Astrocyte (in vitro differentiated cells and primary cell): ENCODE results near the gene PRF1. TPM values are rescaled to one million over a fixed set of nuclear protein-coding genes. Genes with fewer than 3 reads are reported as not detected.

ENCODE experiments used
- DNase-seq: peaks from one replicate; pipeline ENCODE4 v3.0.0-alpha.2; 2010; ENCODE audit warnings: low read depth
- FAIRE-seq: peaks from 2 replicates; lab custom pipeline; 2011; peaks lifted over from hg19 to GRCh38; lab: Jason Lieb, UNC
- H2AFZ ChIP-seq: 2 replicates; pipeline ENCODE4 v1.6.0; 2012; ENCODE audit warnings: low read depth, low read length, inconsistent platforms
- H3K27ac ChIP-seq: 2 replicates; pipeline ENCODE4 v1.5.1; 2011; ENCODE audit warnings: low read depth, low read length, inconsistent platforms
- H3K27me3 ChIP-seq: 2 replicates; pipeline ENCODE4 v1.6.0; 2011; ENCODE audit warnings: low read length, inconsistent platforms; ENCODE audit not compliant: insufficient read depth
- H3K36me3 ChIP-seq: 2 replicates; pipeline ENCODE4 v1.5.1; 2011; ENCODE audit warnings: low read length, inconsistent platforms; ENCODE audit not compliant: insufficient read depth
- H3K4me1 ChIP-seq: 2 replicates; pipeline ENCODE4 v1.5.1; 2011; ENCODE audit warnings: low read length, inconsistent platforms; ENCODE audit not compliant: insufficient read depth
- H3K4me2 ChIP-seq: 2 replicates; pipeline ENCODE4 v1.6.0; 2012; ENCODE audit warnings: low read length, inconsistent platforms
- H3K4me3 ChIP-seq: 2 replicates; pipeline ENCODE4 v1.5.1; 2011; ENCODE audit warnings: low read depth, mild to moderate bottlenecking, low read length, inconsistent platforms; ENCODE audit not compliant: insufficient read depth
- H3K79me2 ChIP-seq: 2 replicates; pipeline ENCODE4 v1.6.0; 2012; ENCODE audit warnings: mild to moderate bottlenecking, low read length, inconsistent platforms; ENCODE audit not compliant: insufficient read depth
- H3K9ac ChIP-seq: 2 replicates; pipeline ENCODE4 v1.6.0; 2012; ENCODE audit warnings: mild to moderate bottlenecking, low read length, inconsistent platforms
- H3K9me3 ChIP-seq: 2 replicates; pipeline ENCODE4 v1.5.1; 2012; ENCODE audit warnings: low read depth, mild to moderate bottlenecking, low read length, inconsistent platforms; ENCODE audit not compliant: insufficient read depth
- H4K20me1 ChIP-seq: 2 replicates; pipeline ENCODE4 v1.6.0; 2012; ENCODE audit warnings: low read length, inconsistent platforms; ENCODE audit not compliant: insufficient read depth
- H3K27ac Mint-ChIP-seq: one replicate; pipeline ENCODE4 v1.8.0; 2021; ENCODE audit warnings: mild to moderate bottlenecking, mixed read lengths; ENCODE audit not compliant: unreplicated experiment
- H3K27me3 Mint-ChIP-seq: one replicate; pipeline ENCODE4 v1.8.0; 2021; ENCODE audit warnings: low read depth, mixed read lengths; ENCODE audit not compliant: unreplicated experiment
- H3K36me3 Mint-ChIP-seq: one replicate; pipeline ENCODE4 v1.8.0; 2021; ENCODE audit warnings: low read depth, mixed read lengths; ENCODE audit not compliant: unreplicated experiment
- H3K4me1 Mint-ChIP-seq: one replicate; pipeline ENCODE4 v1.8.0; 2021; ENCODE audit warnings: low read depth, mixed read lengths; ENCODE audit not compliant: unreplicated experiment
- H3K4me3 Mint-ChIP-seq: one replicate; pipeline ENCODE4 v1.8.0; 2021; ENCODE audit warnings: mild to moderate bottlenecking, moderate library complexity, mixed read lengths; ENCODE audit not compliant: unreplicated experiment
- H3K9me3 Mint-ChIP-seq: one replicate; pipeline ENCODE4 v1.8.0; 2021; ENCODE audit warnings: mild to moderate bottlenecking, mixed read lengths; ENCODE audit not compliant: unreplicated experiment
- EZH2 ChIP-seq: IDR thresholded peaks from 2 replicates; pipeline ENCODE4 v1.6.1; 2012; ENCODE audit warnings: mild to moderate bottlenecking, low read length, inconsistent platforms; ENCODE audit not compliant: insufficient read depth
- total RNA-seq: library from RNA; stranded (reverse); gene quantifications from 2 replicates; pipeline ENCODE4 v1.2.1, GENCODE V29; 2021
- TF ChIP-seq, protein P1 (sequence below): IDR thresholded peaks from 2 replicates; pipeline ENCODE4 v1.5.1; 2011; ENCODE audit warnings: low read depth, mild to moderate bottlenecking, inconsistent platforms, low read length, moderate library complexity; ENCODE audit not compliant: insufficient read depth

PRF1 gene
- total RNA-seq, 1 donor from 2014 or later = 0.16 TPM

DNA sequence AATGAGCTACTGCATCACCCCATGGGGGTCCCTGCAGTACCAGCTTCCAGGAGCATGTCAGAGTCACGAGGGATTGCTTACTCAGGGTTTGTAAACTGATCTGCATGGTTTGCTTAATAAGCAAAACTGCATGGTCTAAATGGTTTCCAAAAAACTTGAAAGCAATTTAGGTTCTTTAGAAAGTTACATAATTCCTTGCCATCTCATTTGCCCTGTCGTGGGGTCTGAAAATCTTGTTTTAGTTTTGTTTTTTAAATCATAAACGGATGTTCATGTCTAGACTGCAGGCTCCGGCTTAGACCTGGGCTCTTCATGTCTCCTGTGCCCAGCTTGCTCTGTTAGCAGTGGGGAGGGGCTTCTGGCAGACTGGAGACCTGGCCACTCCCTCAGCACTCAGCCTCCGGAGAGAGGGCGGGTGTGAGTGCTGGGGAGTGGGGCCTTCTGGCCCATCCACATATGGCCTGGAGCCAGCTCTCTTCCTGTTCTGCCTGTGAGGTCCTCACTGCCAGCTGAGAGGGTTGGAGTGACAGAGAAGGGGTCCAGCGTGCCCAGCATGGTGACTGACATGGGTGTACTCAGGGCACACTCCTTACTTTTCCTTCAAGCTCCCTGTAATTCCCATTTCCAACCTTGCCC, 17.5 kb downstream of the PRF1 start:
- no peak overlapping the region for H3K4me3 Mint-ChIP-seq
- no peaks in the 10 kb centered on the region for H3K9me3 ChIP-seq
- H3K27ac ChIP-seq = no peak overlapping the region
- H4K20me1 ChIP-seq = no peaks in the 10 kb centered on the region
- peaks cover 22% of the 10 kb centered on the region for H3K27me3 Mint-ChIP-seq
- H3K27me3 ChIP-seq = peaks cover 16% of the 10 kb centered on the region
- no peak for DNase-seq
- FAIRE-seq = no peak
- H3K36me3 ChIP-seq = no peaks in the 10 kb centered on the region
- H3K27ac Mint-ChIP-seq = no peak overlapping the region
- TF ChIP-seq EZH2 = no peak
- TF ChIP-seq, protein P1, sequence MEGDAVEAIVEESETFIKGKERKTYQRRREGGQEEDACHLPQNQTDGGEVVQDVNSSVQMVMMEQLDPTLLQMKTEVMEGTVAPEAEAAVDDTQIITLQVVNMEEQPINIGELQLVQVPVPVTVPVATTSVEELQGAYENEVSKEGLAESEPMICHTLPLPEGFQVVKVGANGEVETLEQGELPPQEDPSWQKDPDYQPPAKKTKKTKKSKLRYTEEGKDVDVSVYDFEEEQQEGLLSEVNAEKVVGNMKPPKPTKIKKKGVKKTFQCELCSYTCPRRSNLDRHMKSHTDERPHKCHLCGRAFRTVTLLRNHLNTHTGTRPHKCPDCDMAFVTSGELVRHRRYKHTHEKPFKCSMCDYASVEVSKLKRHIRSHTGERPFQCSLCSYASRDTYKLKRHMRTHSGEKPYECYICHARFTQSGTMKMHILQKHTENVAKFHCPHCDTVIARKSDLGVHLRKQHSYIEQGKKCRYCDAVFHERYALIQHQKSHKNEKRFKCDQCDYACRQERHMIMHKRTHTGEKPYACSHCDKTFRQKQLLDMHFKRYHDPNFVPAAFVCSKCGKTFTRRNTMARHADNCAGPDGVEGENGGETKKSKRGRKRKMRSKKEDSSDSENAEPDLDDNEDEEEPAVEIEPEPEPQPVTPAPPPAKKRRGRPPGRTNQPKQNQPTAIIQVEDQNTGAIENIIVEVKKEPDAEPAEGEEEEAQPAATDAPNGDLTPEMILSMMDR = no peak
- H3K4me3 ChIP-seq = no peak overlapping the region
- H3K4me1 ChIP-seq = peaks cover 8% of the 10 kb centered on the region
- peaks cover 3% of the 10 kb centered on the region for H3K9me3 Mint-ChIP-seq
- H3K4me2 ChIP-seq = no peak overlapping the region
- H3K4me1 Mint-ChIP-seq = peaks cover 19% of the 10 kb centered on the region
- no peaks in the 10 kb centered on the region for H3K79me2 ChIP-seq
- no peak overlapping the region for H2AFZ ChIP-seq
- no peak overlapping the region for H3K9ac ChIP-seq
- no peaks in the 10 kb centered on the region for H3K36me3 Mint-ChIP-seq

DNA sequence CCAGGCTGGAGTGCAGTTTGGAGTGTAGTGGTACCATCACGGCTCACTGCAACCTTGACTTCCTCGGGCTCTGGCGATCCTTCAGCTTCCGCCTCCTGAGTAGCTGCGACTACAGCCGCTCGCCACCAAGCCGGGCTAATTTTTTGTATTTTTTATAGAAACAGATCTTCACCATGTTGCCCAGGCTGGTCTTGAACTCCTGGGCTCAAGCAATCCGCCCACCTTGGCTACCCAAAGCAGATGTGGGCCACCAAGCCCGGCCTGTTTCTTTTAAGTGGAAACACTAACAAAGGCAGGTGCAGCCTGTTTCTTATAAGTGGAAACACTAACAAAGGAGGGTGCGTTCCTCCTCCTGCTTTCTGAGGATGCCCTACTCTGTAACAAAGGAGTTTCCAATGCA, 18.2 kb downstream of the PRF1 start:
- DNase-seq = no peak
- H3K4me3 Mint-ChIP-seq = no peak overlapping the region
- peaks cover 3% of the 10 kb centered on the region for H3K9me3 Mint-ChIP-seq
- Histone ChIP-seq H3K4me2 (no peak overlapping the region), H3K9ac (no peak overlapping the region), H3K9me3 (no peaks in the 10 kb centered on the region), H4K20me1 (no peaks in the 10 kb centered on the region), H3K4me1 (peaks cover 14% of the 10 kb centered on the region), H3K4me3 (no peak overlapping the region), H3K27ac (no peak overlapping the region), H3K79me2 (no peaks in the 10 kb centered on the region), H3K27me3 (peaks cover 16% of the 10 kb centered on the region), H3K36me3 (no peaks in the 10 kb centered on the region), H2AFZ (no peak overlapping the region)
- H3K27ac Mint-ChIP-seq = no peak overlapping the region
- peaks cover 26% of the 10 kb centered on the region for H3K4me1 Mint-ChIP-seq
- H3K36me3 Mint-ChIP-seq = no peaks in the 10 kb centered on the region
- FAIRE-seq = no peak
- TF ChIP-seq, protein P1 = no peak
- TF ChIP-seq EZH2 = no peak
- peaks cover 17% of the 10 kb centered on the region for H3K27me3 Mint-ChIP-seq

DNA sequence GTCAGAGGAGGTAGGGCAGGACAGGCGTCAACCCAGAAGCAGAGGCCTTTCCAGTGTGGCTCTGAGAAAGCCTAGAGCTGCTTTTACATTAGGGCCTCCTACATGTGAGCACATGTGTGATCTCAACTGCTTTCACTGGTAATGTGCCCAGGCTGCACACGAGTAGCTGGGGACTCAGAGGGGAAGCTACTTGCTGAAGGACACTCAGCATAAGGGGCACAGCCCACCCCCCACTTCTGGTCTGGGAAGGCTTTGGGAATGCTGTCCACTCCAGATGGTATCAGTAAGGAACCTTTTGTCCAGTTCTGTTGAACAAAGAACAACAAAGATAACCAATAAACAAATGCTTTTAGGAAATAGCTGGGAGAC, 18.9 kb downstream of the PRF1 start:
- H3K36me3 ChIP-seq = no peaks in the 10 kb centered on the region
- peaks cover 3% of the 10 kb centered on the region for H3K9me3 Mint-ChIP-seq
- TF ChIP-seq, protein P1 = no peak
- TF ChIP-seq EZH2 = no peak
- peaks cover 29% of the 10 kb centered on the region for H3K4me1 Mint-ChIP-seq
- no peak overlapping the region for H3K4me3 Mint-ChIP-seq
- H3K36me3 Mint-ChIP-seq = no peaks in the 10 kb centered on the region
- FAIRE-seq (no peak), DNase-seq (no peak)
- H2AFZ ChIP-seq = no peak overlapping the region
- no peak overlapping the region for H3K9ac ChIP-seq
- H4K20me1 ChIP-seq = no peaks in the 10 kb centered on the region
- H3K4me1 ChIP-seq = peaks cover 16% of the 10 kb centered on the region
- H3K4me3 ChIP-seq = no peak overlapping the region
- H3K27me3 ChIP-seq = peaks cover 11% of the 10 kb centered on the region
- H3K9me3 ChIP-seq = no peaks in the 10 kb centered on the region
- H3K27ac ChIP-seq = no peak overlapping the region
- no peak overlapping the region for H3K4me2 ChIP-seq
- no peaks in the 10 kb centered on the region for H3K79me2 ChIP-seq
- peaks cover 10% of the 10 kb centered on the region for H3K27me3 Mint-ChIP-seq
- no peak overlapping the region for H3K27ac Mint-ChIP-seq
